Thyroid gland (tissue), 4 donors: ENCODE measurements around the gene SLC38A10. TPM values are rescaled to one million over a fixed set of nuclear protein-coding genes. Genes with fewer than 3 reads are reported as not detected.

Source experiments
- DNase-seq, 2 donors: peaks; one replicate each; pipeline ENCODE4 v3.0.0-alpha.2; 2019
- H3K27ac ChIP-seq, 3 donors: fragments of 200-600 bp; sonication (generic); 1 replicate in 2 of 3; 2 replicates in 1 of 3; pipeline ENCODE4 v1.5.1; 2016 to 2019; ENCODE audit warnings: mild to moderate bottlenecking in 1 of 3, moderate library complexity in 1 of 3
- H3K27me3 ChIP-seq: fragments of 200-600 bp; sonication (generic); one replicate; pipeline ENCODE4 v1.5.1; 2019
- H3K36me3 ChIP-seq, 2 donors: fragments of 200-600 bp; sonication (generic); one replicate each; pipeline ENCODE4 v1.5.1; 2016 to 2019
- H3K4me1 ChIP-seq, 2 donors: fragments of 200-600 bp; sonication (generic); one replicate each; pipeline ENCODE4 v1.5.1; 2017 to 2019
- H3K4me3 ChIP-seq, 3 donors: fragments of 200-600 bp; sonication (generic); replicated peaks in 1 of 3; 1 replicate in 2 of 3; 2 replicates in 1 of 3; pipeline ENCODE4 v1.5.1; 2016; ENCODE audit warnings: mild to moderate bottlenecking in 1 of 3
- H3K9me3 ChIP-seq: fragments of 200-600 bp; sonication (generic); one replicate; pipeline ENCODE4 v1.5.1; 2017
- CTCF ChIP-seq, 6 experiments: fragments of 200-600 bp in 3 of 6; fragments of 450-650 bp in 3 of 6; sonication (generic) in 3 of 6; IDR thresholded peaks; one replicate each; pipeline ENCODE4 v1.5.1; 2016 to 2019; ENCODE audit warnings: antibody characterized with exemption in 6 of 6, mild to moderate bottlenecking in 2 of 6, inconsistent platforms in 1 of 6, moderate library complexity in 1 of 6
- POLR2A ChIP-seq, 2 donors: fragments of 450-650 bp; IDR thresholded peaks; one replicate each; pipeline ENCODE4 v1.6.1; 2017; ENCODE audit warnings: antibody characterized with exemption in 2 of 2, mild to moderate bottlenecking in 2 of 2, moderate library complexity in 1 of 2
- WGBS, 2 donors: methylation state at CpG; one replicate each; pipeline ENCODE4 v1.1.5; 2017; 5-methylcytosine and 5-hydroxymethylcytosine counted together
- intact Hi-C: fragments of 100-400 bp; cut with DNase I; formaldehyde crosslinking; loops from one replicate; pipeline ENCODE4 v1.15.1; 2023
- total RNA-seq, 4 donors: library from RNA; depleted of rRNA; stranded (reverse); fragments of >200 nt; gene quantifications; one replicate each; pipeline ENCODE4 v1.2.3, GENCODE V29; 2016

Gene SLC38A10
- 100 to 1,000 TPM in 3 of 4 donors, 10 to 100 TPM in 1; 81.8 to 140 (median 121) TPM for total RNA-seq

- intact Hi-C loops, result no loop called here
- Histone ChIP-seq H3K36me3 (no peaks in the 10 kb centered on the region), H3K4me3 (peak within 1 kb of the TSS; percentile 91 to 99 (median 97)), H3K4me1 (peaks cover 18 to 33% of the 10 kb centered on the region in 2 donors), H3K9me3 (no peaks in the 10 kb centered on the region), H3K27me3 (no peaks in the 10 kb centered on the region), H3K27ac (peak within 1 kb of the TSS; percentile 90 to 97 (median 94))
- WGBS, 2 donors, result 0 to 1% methylated on average over 32 to 43 of the region's 59 CpGs
- TF ChIP-seq POLR2A (IDR thresholded peaks at IDR 0.05), result peak; percentile 81 to 95
- no peak for TF ChIP-seq CTCF (IDR thresholded peaks at IDR 0.05)
- DNase-seq, result peak; percentile 89 to 93
These were observed at the start of gene SLC38A10 for GRCh38 chr17:81295031-81295675. Gene SLC38A10, minus strand, starts transcription at chr17:81295307. Its CDS starts 386 bp downstream, at chr17:81294921.

GRCh38 chr17:81342269-81343070 is 47.4 kb upstream of the SLC38A10 start:
- Histone ChIP-seq H3K9me3 (no peaks in the 10 kb centered on the region), H3K27ac (peak overlapping the region; percentile 95 to 97 (median 96)), H3K27me3 (no peaks in the 10 kb centered on the region), H3K4me3 (peak overlapping the region; percentile 19 to 79 (median 61)), H3K4me1 (peaks cover 24 to 44% of the 10 kb centered on the region in 2 donors), H3K36me3 (no peaks in the 10 kb centered on the region)
- peak in 1 of 2 donors; percentile 31 for DNase-seq
- TF ChIP-seq POLR2A (IDR thresholded peaks at IDR 0.05), result no peak
- TF ChIP-seq CTCF (IDR thresholded peaks at IDR 0.05), result no peak
- intact Hi-C loops, result no loop called here
- 10 to 21% methylated on average over 32 to 35 of the region's 55 CpGs for WGBS, 2 donors

GRCh38 chr17:81341516-81342268 is 46.6 kb upstream of the SLC38A10 start:
- Histone ChIP-seq H3K36me3 (no peaks in the 10 kb centered on the region), H3K27ac (peak overlapping the region; percentile 95 to 97 (median 96)), H3K4me3 (peak overlapping the region; percentile 39 to 61 (median 50)), H3K4me1 (peaks cover 21 to 47% of the 10 kb centered on the region in 2 donors), H3K27me3 (no peaks in the 10 kb centered on the region), H3K9me3 (no peaks in the 10 kb centered on the region)
- intact Hi-C loops, result no loop called here
- DNase-seq, result peak; percentile 28 to 37
- TF ChIP-seq CTCF (IDR thresholded peaks at IDR 0.05) (no peak), POLR2A (IDR thresholded peaks at IDR 0.05) (no peak)
- WGBS, 2 donors, result 11 to 30% methylated on average over 21 to 39 of the region's 83 CpGs

GRCh38 chr17:81340607-81341515 is 45.8 kb upstream of the SLC38A10 start:
- WGBS, 2 donors, result 16 to 34% methylated on average over 13 to 41 of the region's 60 CpGs
- Histone ChIP-seq H3K4me1 (peaks cover 19 to 46% of the 10 kb centered on the region in 2 donors), H3K4me3 (peak overlapping the region; percentile 39 to 61 (median 50)), H3K9me3 (no peaks in the 10 kb centered on the region), H3K27me3 (no peaks in the 10 kb centered on the region), H3K36me3 (no peaks in the 10 kb centered on the region), H3K27ac (peak overlapping the region; percentile 95 to 97 (median 96))
- intact Hi-C loops, result no loop called here
- no peak for TF ChIP-seq CTCF (IDR thresholded peaks at IDR 0.05)
- peak in 1 of 2 donors; percentile 35 for TF ChIP-seq POLR2A (IDR thresholded peaks at IDR 0.05)
- peak; percentile 36 to 48 for DNase-seq
